ENCODE data around the gene MTHFR. TPM values are rescaled to one million over a fixed set of nuclear protein-coding genes. Genes with fewer than 3 reads are reported as not detected.

The MTHFR gene
- polyA plus RNA-seq, 1 experiment: 8.8 TPM

DNA sequence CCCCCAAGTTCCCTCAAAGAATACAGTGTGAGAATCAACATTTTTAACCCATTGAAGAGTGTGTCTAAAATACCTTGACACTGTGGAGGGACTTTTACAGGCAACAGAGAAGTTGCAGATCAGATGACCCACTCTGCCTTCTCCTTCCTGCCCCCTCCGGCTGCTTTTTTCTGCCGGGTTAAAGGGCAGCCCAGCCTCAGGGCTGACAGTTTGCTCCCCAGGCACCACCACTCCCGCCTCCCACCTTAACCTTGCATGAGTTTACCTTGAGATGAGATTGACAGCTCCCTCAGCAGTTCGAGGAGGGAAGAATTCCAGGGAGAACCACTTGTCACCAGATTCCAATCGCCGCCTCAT, 3.2 kb downstream of the MTHFR start:
- Histone ChIP-seq H3K27ac (ENCODE audit: low read depth, low read length) (peak overlapping the region; percentile 70), H3K9me3 (ENCODE audit: control insufficient read depth, insufficient read depth, low read length) (no peaks in the 10 kb centered on the region; the same call in 1 of the 2 replicates), H3K27me3 (ENCODE audit: control insufficient read depth, insufficient read depth, low read length) (no peaks in the 10 kb centered on the region), H3K4me3 (ENCODE audit: low read depth, low read length) (peak overlapping the region; percentile 82)
- no peak for DNase-seq (ENCODE audit: low read depth, low spot score)
- TF ChIP-seq CTCF (IDR thresholded peaks at IDR 0.05; ENCODE audit: low read depth, low read length): no peak
- ChIA-PET CTCF (interaction anchor here (3.6 kb wide), 1 partner anchor 16 kb away, joined by 32 read pairs; no protein-coding TSS in a partner anchor), POLR2A (interaction anchor here (1.7 to 1.8 kb wide), 3 partner anchors 12 to 106 kb away, joined by 8 to 22 read pairs (median 9); no protein-coding TSS in a partner anchor)

GRCh38 chr1:11800756-11801433, 4.9 kb downstream of the MTHFR start:
- no peak for TF ChIP-seq CTCF (IDR thresholded peaks at IDR 0.05; ENCODE audit: low read depth, low read length)
- no peak overlapping the region for H3K27ac ChIP-seq (ENCODE audit: low read depth, low read length)
- no peak overlapping the region for H3K4me3 ChIP-seq (ENCODE audit: low read depth, low read length)
- DNase-seq (ENCODE audit: low read depth, low spot score): no peak
- ChIA-PET POLR2A (no interaction called here), CTCF (interaction anchor here (0.6 to 3.6 kb wide), 2 partner anchors 14 to 23 kb away, joined by 3 to 32 read pairs; no protein-coding TSS in a partner anchor)
- no peaks in the 10 kb centered on the region for H3K27me3 ChIP-seq (ENCODE audit: control insufficient read depth, insufficient read depth, low read length)
- no peaks in the 10 kb centered on the region; the same call in 1 of the 2 replicates for H3K9me3 ChIP-seq (ENCODE audit: control insufficient read depth, insufficient read depth, low read length)

GRCh38 chr1:11800391-11800755, 5.4 kb downstream of the MTHFR start:
- H3K27ac ChIP-seq (ENCODE audit: low read depth, low read length): no peak overlapping the region
- TF ChIP-seq CTCF (IDR thresholded peaks at IDR 0.05; ENCODE audit: low read depth, low read length): no peak
- no peak for DNase-seq (ENCODE audit: low read depth, low spot score)
- ChIA-PET POLR2A (no interaction called here), CTCF (interaction anchor here (0.7 kb wide), 1 partner anchor 15 kb away, joined by 3 read pairs; no protein-coding TSS in a partner anchor)
- no peak overlapping the region for H3K4me3 ChIP-seq (ENCODE audit: low read depth, low read length)
- H3K9me3 ChIP-seq (ENCODE audit: control insufficient read depth, insufficient read depth, low read length): no peaks in the 10 kb centered on the region; the same call in 1 of the 2 replicates
- no peaks in the 10 kb centered on the region for H3K27me3 ChIP-seq (ENCODE audit: control insufficient read depth, insufficient read depth, low read length)

DNA sequence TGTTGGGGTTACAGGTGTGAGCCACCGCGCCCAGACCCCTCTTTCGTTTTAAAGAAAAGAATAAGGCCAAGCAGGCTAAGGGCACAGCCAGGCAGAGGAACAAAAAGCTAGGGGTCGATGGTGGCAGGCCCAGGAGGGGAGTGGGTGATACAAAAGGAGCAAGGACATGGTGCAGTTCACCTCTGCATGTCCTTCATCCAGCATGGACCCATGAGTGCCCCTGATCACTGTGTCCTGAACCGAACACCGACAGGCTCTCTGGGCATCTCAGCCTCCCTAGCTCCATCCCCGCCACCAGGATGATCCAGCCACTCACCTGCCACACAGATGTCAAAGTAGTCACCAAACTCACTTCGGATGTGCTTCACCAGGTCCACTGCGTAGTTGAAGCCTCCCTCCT, 5.9 kb downstream of the MTHFR start:
- POLR2A ChIA-PET: no interaction called here
- CTCF ChIA-PET: interaction anchor here (0.7 kb wide), 1 partner anchor 15 kb away, joined by 3 read pairs; no protein-coding TSS in a partner anchor
- no peak for DNase-seq (ENCODE audit: low read depth, low spot score)
- TF ChIP-seq CTCF (IDR thresholded peaks at IDR 0.05; ENCODE audit: low read depth, low read length): no peak
- Histone ChIP-seq H3K4me3 (ENCODE audit: low read depth, low read length) (no peak overlapping the region), H3K27ac (ENCODE audit: low read depth, low read length) (no peak overlapping the region), H3K9me3 (ENCODE audit: control insufficient read depth, insufficient read depth, low read length) (no peaks in the 10 kb centered on the region; the same call in 1 of the 2 replicates), H3K27me3 (ENCODE audit: control insufficient read depth, insufficient read depth, low read length) (no peaks in the 10 kb centered on the region)

DNA sequence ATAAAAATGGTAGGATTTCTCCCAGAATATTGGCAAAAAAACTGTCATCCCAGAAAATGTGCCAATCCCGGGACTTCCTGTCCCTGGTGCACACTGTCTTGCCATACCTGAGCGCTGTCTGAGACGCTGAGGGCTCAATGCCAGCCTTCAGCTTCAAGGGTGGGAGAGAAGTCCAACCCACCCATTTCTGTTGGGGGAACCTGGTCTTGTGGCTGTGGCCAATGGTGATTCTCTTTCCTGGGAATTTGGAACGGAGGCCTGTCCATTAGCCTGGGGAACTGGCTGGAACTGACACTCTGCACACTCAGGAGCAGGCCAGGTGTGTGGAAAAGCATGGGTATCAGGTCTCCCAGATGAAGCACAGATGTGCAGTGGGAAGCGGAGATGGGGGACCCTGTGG, 6.7 kb downstream of the MTHFR start:
- Histone ChIP-seq H3K9me3 (ENCODE audit: control insufficient read depth, insufficient read depth, low read length) (no peaks in the 10 kb centered on the region; the same call in 1 of the 2 replicates), H3K4me3 (ENCODE audit: low read depth, low read length) (no peak overlapping the region), H3K27me3 (ENCODE audit: control insufficient read depth, insufficient read depth, low read length) (no peaks in the 10 kb centered on the region), H3K27ac (ENCODE audit: low read depth, low read length) (no peak overlapping the region)
- POLR2A ChIA-PET: no interaction called here
- TF ChIP-seq CTCF (IDR thresholded peaks at IDR 0.05; ENCODE audit: low read depth, low read length): no peak
- DNase-seq (ENCODE audit: low read depth, low spot score): no peak
- CTCF ChIA-PET: no interaction called here
